Nephron progenitor cell (in vitro differentiated cells): ENCODE measurements around the gene IGF1R.
A peak's percentile ranks its signal among the peaks of the same experiment; 100 is the strongest.

ENCODE experiments used
- DNase-seq: peaks from one replicate; pipeline ENCODE4 v3.0.0; 2021
- H3K27ac Mint-ChIP-seq: 2 replicates; pipeline ENCODE4 v1.8.0; 2021; ENCODE audit warnings: mild to moderate bottlenecking, moderate library complexity, mixed read lengths
- H3K27me3 Mint-ChIP-seq: 2 replicates; pipeline ENCODE4 v1.8.0; 2021; ENCODE audit warnings: mild to moderate bottlenecking, low read depth, mixed read lengths; ENCODE audit not compliant: poor library complexity
- H3K36me3 Mint-ChIP-seq: 2 replicates; pipeline ENCODE4 v1.8.0; 2021; ENCODE audit warnings: low read depth, mixed read lengths
- H3K4me1 Mint-ChIP-seq: 2 replicates; pipeline ENCODE4 v1.8.0; 2021; ENCODE audit warnings: mixed read lengths
- H3K4me3 Mint-ChIP-seq: 2 replicates; pipeline ENCODE4 v1.8.0; 2021; ENCODE audit warnings: mild to moderate bottlenecking, moderate library complexity, mixed read lengths
- H3K9me3 Mint-ChIP-seq: 2 replicates; pipeline ENCODE4 v1.8.0; 2021; ENCODE audit warnings: mild to moderate bottlenecking, moderate library complexity, mixed read lengths
- CTCF ChIP-seq: fragments of 200-600 bp; sonication (generic); IDR thresholded peaks from 2 replicates; pipeline ENCODE4 v1.5.0; 2021; ENCODE audit warnings: antibody characterized with exemption

IGF1R gene

GRCh38 chr15:98728082-98728810 is 79.9 kb downstream of the IGF1R start:
- peak overlapping the region; percentile 22 for H3K4me3 Mint-ChIP-seq
- no peak for TF ChIP-seq CTCF
- H3K36me3 Mint-ChIP-seq: peaks cover 12% of the 10 kb centered on the region
- H3K9me3 Mint-ChIP-seq: no peaks in the 10 kb centered on the region
- peaks cover 48% of the 10 kb centered on the region for H3K4me1 Mint-ChIP-seq
- H3K27me3 Mint-ChIP-seq: no peaks in the 10 kb centered on the region
- H3K27ac Mint-ChIP-seq: peak overlapping the region; percentile 86
- no peak for DNase-seq

- Mint-ChIP-seq H3K4me3 (no peak overlapping the region), H3K27me3 (no peaks in the 10 kb centered on the region), H3K36me3 (peaks cover 12% of the 10 kb centered on the region), H3K9me3 (no peaks in the 10 kb centered on the region), H3K27ac (no peak overlapping the region), H3K4me1 (peaks cover 44% of the 10 kb centered on the region)
- no peak for DNase-seq
- TF ChIP-seq CTCF: no peak
Measured at GRCh38 chr15:98728811-98729160, 80.4 kb downstream of the IGF1R start.

GRCh38 chr15:98729446-98730042 is 81.2 kb downstream of the IGF1R start:
- Mint-ChIP-seq H3K36me3 (peaks cover 12% of the 10 kb centered on the region), H3K27ac (peak overlapping the region; percentile 40), H3K9me3 (no peaks in the 10 kb centered on the region), H3K4me3 (no peak overlapping the region), H3K27me3 (no peaks in the 10 kb centered on the region), H3K4me1 (peaks cover 44% of the 10 kb centered on the region)
- DNase-seq: no peak
- TF ChIP-seq CTCF: no peak

- no peak for DNase-seq
- peaks cover 43% of the 10 kb centered on the region for H3K4me1 Mint-ChIP-seq
- no peaks in the 10 kb centered on the region for H3K27me3 Mint-ChIP-seq
- TF ChIP-seq CTCF: no peak
- H3K9me3 Mint-ChIP-seq: no peaks in the 10 kb centered on the region
- H3K36me3 Mint-ChIP-seq: peaks cover 3% of the 10 kb centered on the region
- no peak overlapping the region for H3K4me3 Mint-ChIP-seq
- H3K27ac Mint-ChIP-seq: no peak overlapping the region
Measured at GRCh38 chr15:98730860-98731711, 82.7 kb downstream of the IGF1R start.

GRCh38 chr15:98731712-98732450 is 83.5 kb downstream of the IGF1R start:
- H3K36me3 Mint-ChIP-seq: no peaks in the 10 kb centered on the region
- no peak overlapping the region for H3K4me3 Mint-ChIP-seq
- DNase-seq: no peak
- no peak for TF ChIP-seq CTCF
- no peaks in the 10 kb centered on the region for H3K27me3 Mint-ChIP-seq
- peaks cover 36% of the 10 kb centered on the region for H3K4me1 Mint-ChIP-seq
- H3K9me3 Mint-ChIP-seq: no peaks in the 10 kb centered on the region
- H3K27ac Mint-ChIP-seq: no peak overlapping the region
